HG02970 (cell line): ENCODE data around the gene SNTG2.

Source experiments
- ATAC-seq: cut with Tn5 transposase; IDR thresholded peaks from one replicate; pipeline ENCODE4 v1.9.1; 2021; ENCODE audit warnings: mild to moderate bottlenecking, moderate library complexity, moderate number of reproducible peaks; ENCODE audit not compliant: unreplicated experiment, low FRiP score

The SNTG2 gene

DNA sequence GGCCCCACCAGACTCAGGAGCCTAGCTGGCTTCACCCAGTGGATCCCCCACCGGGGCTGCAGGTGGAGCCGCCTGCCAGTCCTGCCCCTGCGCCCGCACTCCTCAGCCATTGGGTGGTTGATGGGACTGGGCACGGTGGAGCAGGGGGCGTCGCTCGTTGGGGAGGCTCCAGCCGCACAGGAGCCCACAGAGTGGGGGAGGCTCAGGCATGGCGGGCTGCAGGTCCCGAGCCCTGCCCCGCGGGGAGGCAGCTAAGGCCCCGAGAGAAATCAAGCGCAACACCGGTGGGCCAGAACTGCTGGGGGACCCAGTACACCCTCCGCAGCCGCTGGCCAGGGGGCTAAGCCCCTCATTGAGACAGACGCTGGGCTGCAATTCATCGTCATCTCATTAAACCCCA lies 184.0 kb downstream of the SNTG2 start:
- no peak for ATAC-seq

DNA sequence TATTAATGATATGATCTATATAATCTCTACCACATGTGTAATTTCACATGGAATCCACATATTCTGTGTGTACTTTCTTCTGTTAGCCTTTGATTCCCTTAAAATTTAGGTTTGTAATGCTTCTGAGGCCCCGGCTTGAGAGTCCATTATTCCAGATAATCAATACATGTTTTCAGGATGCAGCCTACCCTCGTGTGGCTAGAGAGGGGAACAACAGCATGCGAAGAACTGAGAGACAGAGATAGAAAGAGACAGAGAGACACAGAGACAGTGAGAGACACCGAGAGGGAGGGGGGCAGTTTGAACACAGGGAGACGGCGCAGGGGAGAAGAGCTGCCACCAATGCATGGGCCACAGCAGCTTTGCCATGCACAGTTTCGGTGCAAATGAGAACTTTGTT lies 185.4 kb downstream of the SNTG2 start:
- ATAC-seq: no peak

DNA sequence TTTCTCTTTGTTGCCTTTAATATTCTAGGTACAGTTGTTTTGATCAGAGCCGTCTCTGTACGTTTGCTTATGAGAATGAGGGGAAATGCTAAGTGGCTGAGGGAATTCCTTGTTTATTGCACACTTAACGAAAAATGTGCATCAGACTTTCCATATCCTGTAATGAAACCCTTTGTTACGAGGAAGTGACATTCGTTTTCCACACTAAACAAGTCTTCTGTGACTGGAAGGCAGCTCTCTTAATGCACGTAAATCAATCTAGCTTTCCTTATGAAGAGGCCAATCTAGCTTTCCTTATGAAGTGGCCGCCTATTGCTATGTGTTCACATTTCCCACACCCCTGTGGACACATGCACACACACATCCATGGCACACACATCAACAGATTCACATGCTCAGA lies 186.2 kb downstream of the SNTG2 start:
- no peak for ATAC-seq

DNA sequence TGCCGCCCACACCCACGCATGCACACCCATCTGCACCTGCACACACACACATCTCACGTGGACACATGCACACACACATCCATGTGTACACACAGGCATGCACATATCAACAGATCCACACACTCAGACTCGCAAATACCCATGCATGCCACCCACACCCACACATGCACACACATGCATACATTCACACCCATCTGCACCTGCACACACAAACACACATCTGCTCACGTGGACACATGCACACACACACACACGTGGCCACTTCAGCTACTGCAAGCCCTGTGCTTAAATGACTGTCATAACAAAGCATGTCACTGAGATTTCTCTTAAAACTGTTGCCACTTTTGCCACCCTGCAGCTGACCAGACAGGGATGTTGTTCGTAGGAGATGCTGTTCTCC lies 186.6 kb downstream of the SNTG2 start:
- ATAC-seq: no peak

DNA sequence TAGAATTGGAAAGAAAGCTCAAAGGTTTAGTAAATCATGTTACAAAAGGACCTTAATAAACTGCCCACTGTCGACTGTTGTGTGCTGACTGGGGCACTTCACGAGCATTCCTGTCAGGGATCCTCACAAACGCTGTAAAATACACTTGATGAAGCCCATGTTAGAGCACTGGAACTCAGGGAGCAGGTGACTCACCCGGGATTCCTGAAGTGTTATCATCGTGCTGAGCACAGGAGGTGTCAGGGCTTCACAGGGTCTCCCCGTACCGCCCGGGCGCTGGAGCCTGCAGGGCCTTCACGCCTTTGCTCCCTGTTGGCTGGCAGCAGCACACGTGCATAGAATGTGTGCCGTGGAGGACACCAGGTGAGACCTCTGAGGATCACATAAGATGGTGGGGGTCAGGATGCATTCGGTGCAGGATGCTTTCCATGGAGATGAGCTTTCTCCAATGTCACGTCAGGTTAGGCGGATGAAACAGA lies 187.3 kb downstream of the SNTG2 start:
- no peak for ATAC-seq

DNA sequence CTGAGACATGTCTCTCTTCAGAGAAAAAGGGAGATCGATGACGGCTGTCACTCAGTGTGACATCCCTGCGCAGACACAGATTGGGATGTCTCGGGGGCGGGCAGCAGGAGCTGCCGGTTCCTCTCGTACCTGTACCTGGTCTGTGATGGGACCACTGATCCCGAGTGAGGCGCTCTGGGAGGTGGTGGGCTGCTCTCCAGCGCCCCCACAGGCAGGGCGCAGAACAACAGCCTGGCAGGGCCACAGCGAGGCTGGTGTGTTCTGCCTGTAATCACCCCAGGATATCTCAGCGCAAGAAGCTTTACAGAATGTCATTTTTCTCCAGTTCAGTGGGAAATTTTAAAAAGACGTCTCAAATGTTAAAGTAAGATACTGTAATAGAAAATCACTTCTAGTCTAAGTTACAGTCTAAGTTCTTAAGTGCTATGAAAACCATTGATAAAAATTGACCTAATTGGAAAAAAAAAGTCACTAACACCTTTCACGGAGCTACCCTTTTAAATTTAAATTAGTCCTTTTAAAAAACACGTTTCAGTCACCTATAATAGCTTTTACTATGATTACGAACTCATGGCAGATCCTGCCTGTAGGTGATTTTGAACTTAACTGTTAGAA lies 189.8 kb downstream of the SNTG2 start:
- no peak for ATAC-seq

DNA sequence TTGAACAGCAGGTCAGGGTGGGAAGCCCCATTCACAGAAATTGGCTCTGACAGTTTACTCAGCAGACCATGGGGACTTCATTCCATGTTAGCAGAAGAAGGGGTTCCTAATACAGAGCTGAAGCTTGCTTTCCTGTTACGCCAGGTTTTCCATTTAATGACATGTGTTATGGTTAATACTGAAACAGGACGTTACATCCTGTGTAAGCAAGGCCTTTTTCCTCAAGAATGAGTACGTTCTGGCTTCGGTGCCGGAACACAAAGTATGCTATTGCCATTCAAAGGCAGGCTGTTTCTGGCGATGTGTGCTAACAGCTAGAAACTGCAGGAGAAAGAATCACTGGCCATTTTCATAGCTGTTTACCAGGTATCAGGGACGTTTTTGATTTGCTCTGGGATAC lies 190.4 kb downstream of the SNTG2 start:
- ATAC-seq: no peak

DNA sequence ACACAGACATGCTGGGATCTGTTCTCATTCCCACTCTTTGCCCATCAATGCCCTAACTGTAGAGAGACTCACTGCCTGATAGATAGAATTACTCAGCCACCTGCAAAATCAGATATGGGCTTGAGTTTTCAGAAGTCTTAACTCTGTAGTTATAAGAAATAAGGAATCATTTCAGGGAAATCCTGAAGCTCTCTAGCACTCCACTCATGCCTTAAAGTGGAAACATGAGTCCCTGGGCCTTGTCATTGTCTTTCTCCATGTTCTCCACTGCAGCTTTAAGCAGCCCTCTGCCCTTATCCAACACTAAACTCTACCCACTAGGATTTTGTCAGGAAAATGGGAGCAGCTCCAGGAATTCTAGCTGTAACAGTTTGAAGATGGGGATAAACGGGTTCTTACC lies 192.5 kb downstream of the SNTG2 start:
- no peak for ATAC-seq

DNA sequence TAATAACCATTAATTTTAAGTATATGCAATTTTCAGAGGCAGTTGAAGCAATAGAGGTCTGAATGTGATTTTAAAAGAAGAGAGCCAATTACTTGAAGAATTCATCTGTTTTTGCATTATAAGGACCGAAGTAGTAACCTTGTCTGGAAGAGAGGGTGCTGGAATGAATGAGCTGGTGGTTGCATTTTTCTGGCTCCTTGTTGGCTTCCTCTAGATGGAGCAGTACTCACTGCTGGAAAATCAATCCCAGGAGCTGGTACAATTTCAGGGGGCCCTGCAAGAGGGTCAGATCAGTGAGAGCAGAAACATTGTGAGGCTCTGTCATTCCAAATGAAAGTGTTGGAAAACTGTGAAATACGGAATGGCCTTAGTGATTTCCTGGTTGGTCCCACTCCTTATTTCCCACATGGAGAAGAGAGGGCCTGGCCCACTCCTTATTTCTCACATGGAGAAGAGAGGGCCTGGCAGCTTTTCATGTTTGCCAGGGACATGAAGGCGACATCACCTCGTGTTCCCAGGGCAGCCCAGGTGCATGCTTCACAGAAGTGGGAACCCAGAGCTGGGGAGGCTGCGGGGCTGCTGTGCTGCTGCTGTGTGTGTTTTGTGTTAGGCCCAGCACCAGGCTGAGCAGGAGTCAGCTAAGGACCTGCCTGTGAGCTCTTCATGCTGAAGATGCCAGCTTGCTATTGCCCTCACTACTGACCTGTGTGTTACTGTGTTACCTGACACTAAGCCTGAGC lies 197.4 kb downstream of the SNTG2 start:
- ATAC-seq: no peak

DNA sequence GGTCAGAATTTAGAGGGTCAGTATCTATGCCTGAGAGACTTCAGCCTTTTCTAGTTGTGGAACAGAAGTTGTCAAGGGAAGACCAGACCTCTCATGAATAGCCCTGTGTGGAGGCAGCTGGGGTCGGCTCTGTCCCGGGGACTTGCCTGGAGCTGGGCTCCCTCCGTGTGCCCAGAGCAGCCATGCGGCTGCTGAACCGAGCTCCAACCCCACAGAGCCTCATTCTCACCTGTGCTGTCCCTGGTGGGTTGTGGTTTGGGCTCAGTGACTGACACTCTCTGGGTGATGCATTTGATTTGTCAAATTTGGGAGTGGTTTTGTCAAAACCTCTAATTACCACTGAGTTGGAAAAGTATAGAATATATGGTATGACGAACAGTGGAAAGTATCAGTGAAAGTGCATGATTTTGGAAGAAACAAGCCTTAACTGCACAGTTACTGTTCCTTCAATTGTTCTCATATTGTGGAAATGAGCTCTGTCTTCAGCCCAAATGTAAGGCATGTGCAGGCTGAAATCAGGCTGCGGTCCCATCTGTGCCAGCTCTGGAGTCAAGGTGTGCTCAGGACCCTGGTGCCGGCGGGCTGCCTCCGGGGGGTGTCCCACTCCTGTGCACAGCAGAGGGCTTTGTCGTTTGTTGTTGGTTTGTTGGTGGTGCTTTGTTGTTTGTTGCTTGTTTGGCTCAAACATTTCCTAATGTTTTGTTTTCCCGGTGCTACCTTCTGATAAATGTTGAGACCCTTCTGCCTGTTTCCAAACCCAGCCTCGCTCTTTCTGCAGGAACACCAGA lies 200.3 kb downstream of the SNTG2 start:
- no peak for ATAC-seq

DNA sequence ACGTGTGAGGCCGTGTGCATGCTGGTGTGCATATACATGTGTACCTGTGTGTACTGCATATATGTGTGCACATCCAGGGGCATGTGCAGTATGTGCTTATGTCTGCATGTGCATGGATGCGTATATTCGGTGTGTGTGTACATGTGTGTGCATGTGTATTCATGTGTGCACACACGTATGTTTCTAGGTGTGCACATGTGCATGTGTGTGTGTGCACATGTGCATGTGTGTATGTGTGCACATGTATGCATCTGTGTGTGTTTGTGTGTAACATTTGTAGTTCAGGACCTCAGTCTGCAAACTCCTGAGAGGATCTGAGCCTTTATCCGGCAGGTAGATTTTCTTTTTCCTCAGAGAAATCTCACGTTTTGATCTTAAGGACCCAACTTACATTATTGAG lies 201.7 kb downstream of the SNTG2 start:
- ATAC-seq: no peak

DNA sequence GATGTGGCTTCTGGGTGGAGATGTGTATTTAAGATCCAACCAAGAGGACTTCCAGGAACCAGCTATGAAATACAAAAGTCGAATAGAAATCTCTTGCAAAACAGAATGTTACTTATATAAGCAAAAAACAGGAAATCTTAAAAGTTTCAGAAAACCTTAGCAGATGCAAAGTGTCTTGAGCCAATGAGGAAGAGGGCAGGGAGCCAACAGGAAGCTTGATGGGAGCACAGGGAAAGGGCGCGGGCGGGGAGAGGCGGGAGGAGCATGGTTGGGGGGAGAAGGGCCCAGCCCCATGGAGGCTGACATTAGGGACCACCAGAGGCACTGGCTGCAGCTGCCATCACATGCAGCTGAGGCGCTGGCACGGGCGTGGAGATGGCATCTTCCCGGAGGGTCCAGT lies 203.3 kb downstream of the SNTG2 start:
- ATAC-seq: no peak

DNA sequence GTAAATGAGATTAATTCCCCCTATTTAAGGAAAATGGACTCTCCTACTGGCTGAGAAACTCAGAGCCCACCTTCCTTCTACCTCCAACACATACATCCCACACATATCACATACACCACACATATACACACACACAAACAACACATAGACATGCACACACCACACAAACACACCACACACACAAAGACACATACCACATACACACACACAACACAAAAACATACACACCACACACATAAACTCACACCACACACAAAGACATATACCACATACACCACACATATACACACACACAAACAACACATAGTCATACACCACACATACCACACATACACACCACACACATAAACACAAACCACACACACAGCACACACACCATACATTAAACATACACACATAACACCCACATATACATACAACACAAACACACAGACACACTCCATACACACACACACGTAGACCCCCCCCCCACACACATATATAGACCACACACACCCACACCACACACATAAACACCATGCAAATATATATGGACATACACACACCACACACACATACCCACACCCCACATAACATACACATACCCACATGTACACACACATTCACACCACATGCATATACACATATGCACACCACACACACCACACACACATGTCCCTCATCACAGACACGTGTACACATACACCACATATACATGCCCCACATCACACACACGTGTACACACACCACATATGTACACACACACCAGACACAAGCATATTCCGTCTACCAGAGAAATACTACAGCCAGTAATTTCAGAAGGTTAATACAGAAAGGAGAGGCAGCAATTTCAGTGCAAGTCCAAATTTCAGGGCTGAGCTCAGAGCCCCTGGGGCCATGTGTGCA lies 204.3 kb downstream of the SNTG2 start:
- ATAC-seq: no peak

DNA sequence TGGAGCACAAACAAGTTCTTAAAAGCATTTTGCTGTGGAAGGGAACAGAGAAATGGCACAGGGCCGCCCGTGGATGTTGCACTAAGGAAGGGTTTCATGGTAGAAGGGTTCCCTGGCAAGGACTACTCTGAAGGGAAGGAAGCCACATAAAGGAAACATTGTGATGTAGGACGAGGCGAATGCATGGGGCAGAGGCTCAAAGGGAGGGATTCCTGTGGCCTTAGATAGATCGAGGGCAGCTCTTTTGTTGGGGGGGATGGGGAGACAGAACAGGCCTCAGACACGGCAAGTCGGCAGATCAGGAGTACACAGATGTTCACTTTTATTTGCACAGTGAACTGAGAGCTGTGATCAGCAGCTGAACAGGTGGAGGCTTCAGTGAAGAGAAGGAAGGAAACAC lies 205.4 kb downstream of the SNTG2 start:
- no peak for ATAC-seq

DNA sequence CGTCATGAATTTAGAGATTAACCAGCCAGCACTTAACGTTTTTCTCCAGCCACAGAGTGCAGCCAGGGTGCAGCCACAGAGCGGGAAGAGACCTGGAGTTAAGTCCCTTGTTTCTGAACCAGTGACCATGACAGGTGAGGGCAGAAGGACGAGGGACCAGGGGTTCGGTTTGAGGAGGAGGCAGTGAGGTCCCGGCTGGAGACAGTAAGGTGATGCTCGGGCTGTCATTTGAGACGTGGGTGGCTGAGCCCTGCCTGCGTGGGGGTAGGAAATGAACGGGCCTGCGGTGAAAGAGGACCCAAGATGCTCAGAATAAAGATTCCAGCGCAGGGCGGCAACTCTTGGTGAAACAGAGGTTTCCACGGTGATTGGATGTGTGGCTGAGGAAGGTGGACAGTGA lies 205.9 kb downstream of the SNTG2 start:
- no peak for ATAC-seq

DNA sequence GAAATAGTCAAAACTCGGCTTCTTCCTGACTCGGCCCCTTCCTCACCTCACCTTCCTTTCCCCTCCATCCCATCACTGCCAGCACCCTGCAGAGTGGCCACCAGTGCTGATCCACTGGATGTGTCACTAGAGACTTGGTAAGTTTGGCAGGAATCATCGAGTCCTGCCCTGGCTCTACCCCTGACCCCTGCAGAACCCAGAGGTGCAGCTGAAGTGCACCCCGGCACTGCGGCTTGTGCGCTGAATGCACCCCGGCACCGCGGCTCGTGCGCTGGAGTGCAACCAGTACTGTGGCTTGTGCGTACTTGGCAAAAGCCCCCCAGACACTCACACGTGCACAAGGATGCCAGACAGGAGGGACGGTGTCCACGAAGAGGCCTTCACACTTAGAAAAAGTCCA lies 206.5 kb downstream of the SNTG2 start:
- ATAC-seq: no peak

DNA sequence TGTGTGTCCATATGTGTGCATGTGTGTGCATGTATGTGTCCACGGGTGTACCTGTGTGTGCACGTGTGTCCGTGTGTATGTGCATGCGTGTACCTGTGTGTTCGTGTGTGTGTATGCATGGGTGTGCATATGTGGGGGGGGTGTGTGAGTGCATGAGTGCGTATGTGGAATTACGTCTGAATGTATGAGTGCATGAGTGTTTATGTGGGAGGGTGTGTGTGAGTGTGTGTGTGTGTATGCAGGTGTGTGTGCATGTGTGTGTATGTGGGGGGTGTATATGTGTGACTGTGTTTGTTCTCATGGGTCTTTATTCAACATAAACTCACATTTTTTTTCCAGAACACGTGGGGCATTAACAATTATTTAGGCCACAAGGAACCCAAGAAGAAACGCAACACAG lies 208.4 kb downstream of the SNTG2 start:
- ATAC-seq: no peak

DNA sequence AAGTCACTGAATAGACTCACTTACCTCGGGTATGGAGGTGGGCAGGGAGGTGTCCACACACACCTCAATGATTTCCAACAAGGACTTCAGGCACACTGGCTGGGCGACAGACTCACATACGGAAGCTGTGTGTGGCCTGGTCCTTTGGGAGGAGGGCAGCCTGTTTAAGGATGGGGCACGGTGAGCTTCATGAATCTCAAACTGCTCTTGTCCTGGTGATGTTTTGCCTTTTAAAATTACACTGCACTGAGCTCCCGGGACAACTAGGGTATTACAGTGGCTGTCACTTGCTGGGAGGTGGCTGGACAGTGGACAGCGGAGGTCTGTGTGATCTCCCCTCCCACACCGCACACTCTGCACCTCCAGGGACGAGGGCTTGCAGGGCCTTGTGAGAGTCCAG lies 211.6 kb downstream of the SNTG2 start:
- ATAC-seq: no peak

DNA sequence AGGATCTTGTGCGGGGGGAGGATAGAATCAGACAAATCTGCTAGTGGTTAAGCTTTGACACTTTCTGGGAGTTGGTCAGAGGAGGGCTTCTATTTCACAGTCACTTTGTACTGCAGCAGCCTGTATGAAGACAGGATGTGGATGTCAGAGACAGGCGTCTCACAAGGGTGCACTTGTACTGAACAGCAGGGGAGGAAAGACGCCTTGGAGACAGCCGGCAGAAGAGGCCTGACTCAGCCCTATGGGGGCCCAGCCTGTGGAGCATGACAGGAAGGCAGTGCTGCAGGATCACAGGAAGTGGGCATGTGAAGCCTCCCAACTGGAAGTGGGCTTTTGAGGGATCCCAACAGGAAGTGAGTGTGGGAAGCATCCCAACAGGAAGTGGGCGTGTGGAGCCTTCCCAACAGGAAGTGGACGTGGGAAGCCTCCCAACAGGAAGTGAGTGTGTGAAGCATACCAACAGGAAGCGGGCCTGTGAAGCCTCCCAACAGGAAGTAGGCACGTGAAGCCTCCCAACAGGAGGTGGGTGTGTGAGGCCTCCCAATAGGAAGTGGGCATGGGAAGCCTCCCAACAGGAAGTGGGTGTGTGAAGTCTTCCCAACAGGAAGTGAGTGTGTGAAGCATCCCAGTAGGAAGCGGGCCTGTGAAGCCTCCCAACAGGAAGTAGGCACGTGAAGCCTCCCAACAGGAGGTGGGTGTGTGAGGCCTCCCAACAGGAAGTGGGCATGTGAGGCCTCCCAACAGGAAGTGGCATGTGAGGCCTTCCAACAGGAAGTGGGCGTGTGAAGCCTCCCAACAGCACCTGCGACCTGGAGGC lies 212.3 kb downstream of the SNTG2 start:
- ATAC-seq: no peak

DNA sequence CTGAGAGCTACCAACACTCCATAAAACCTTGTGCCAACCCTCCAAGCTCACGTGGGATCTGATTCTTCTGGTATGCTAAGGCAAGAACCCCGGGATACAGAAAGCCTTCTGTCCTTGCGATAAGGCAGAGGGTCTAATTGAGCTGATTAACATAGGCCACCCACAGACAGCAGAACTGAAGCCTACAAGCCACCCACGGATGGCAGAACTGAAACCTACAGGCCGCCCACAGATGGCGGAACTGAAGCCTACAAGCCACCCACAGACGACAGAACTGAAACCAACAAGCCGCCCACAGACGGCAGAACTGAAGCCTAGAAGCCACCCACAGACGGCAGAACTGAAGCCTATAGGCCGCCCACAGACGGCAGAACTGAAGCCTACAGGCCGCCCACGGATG lies 216.3 kb downstream of the SNTG2 start:
- no peak for ATAC-seq
